ENCODE results near the gene KLF9. TPM values are rescaled to one million over a fixed set of nuclear protein-coding genes. Genes with fewer than 3 reads are reported as not detected.

The KLF9 gene
- total RNA-seq, 4 donors from 2014 or later: 19.1 to 146 (median 98.7) TPM

GRCh38 chr9:70409800-70410199 is 4.7 kb downstream of the KLF9 start:
- intact Hi-C loops (cut with DNase I; ENCODE audit: low total_unique reads): loop anchor here (5.0 kb wide), 1 partner anchor 193 kb away; no protein-coding TSS in a partner anchor
- Histone ChIP-seq H3K4me1 (peaks cover 0 to 5% of the 10 kb centered on the region in 2 donors), H3K27me3 (no peaks in the 10 kb centered on the region), H3K36me3 (no peaks in the 10 kb centered on the region), H3K4me3 (peak overlapping the region; percentile 72 to 97), H3K9me3 (no peaks in the 10 kb centered on the region), H3K27ac (peak overlapping the region; percentile 100)
- TF ChIP-seq POLR2A (IDR thresholded peaks at IDR 0.05) (no peak), CTCF (IDR thresholded peaks at IDR 0.05) (no peak)
- no peak for DNase-seq

DNA sequence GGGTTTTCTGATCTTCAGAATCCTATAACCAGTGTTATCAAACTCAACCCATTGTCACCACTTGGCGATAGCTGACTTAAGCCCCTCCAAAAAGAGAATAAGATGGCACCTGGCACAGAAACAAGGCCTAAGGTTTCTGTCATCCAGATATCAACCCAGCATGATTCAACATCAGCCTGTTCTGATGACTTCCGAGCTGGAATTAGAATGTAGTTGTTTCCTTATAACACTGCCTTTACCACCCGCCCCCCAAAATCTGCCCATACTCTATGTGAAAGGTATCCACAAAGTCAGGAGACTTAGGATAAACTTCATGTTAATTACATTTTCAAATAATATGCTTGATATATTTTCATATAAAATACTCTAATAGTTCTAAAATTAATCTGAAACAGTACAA is 5.2 kb downstream of the KLF9 start:
- H3K36me3 ChIP-seq: no peaks in the 10 kb centered on the region
- DNase-seq: no peak
- TF ChIP-seq CTCF (IDR thresholded peaks at IDR 0.05) (no peak), POLR2A (IDR thresholded peaks at IDR 0.05) (no peak)
- peak overlapping the region; percentile 72 to 97 for H3K4me3 ChIP-seq
- no peaks in the 10 kb centered on the region for H3K9me3 ChIP-seq
- peaks cover 1 to 5% of the 10 kb centered on the region in 2 donors for H3K4me1 ChIP-seq
- no peaks in the 10 kb centered on the region for H3K27me3 ChIP-seq
- intact Hi-C loops (cut with DNase I; ENCODE audit: low total_unique reads): no loop called here
- H3K27ac ChIP-seq: peak overlapping the region; percentile 100

GRCh38 chr9:70408393-70409040 is 5.9 kb downstream of the KLF9 start:
- TF ChIP-seq POLR2A (IDR thresholded peaks at IDR 0.05): no peak
- no peak for TF ChIP-seq CTCF (IDR thresholded peaks at IDR 0.05)
- intact Hi-C loops (cut with DNase I; ENCODE audit: low total_unique reads): no loop called here
- Histone ChIP-seq H3K27ac (peak overlapping the region; percentile 76 to 100), H3K4me1 (peaks cover 5 to 8% of the 10 kb centered on the region in 2 donors), H3K9me3 (no peaks in the 10 kb centered on the region), H3K27me3 (no peaks in the 10 kb centered on the region), H3K4me3 (peak overlapping the region in 1 of 2 donors; percentile 9), H3K36me3 (no peaks in the 10 kb centered on the region)
- peak in 1 of 2 donors; percentile 15 for DNase-seq

DNA sequence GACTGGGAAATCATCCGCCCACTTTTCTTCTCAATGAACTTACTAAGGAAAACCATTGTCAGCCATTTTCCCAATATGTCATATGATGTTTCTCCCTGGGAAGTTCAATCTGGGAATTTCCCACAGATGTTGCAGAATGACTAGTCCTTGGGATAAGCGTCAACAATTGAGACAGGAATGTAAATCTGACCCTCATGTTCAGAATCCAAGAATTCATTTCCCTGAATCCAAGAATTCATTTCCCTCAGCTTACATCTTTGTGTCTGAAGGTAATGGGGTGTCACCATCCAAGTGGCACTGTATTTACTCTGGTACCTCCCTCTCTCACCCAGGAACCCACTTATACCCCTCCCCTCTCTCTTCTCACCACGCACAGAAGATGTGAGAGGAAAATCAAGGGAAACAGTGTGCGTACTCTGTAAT is 7.4 kb downstream of the KLF9 start:
- Histone ChIP-seq H3K9me3 (no peaks in the 10 kb centered on the region), H3K4me3 (peak overlapping the region; percentile 15 to 20), H3K4me1 (peaks cover 5 to 14% of the 10 kb centered on the region in 2 donors), H3K27ac (peak overlapping the region; percentile 76 to 100), H3K27me3 (no peaks in the 10 kb centered on the region), H3K36me3 (no peaks in the 10 kb centered on the region)
- DNase-seq: peak in 1 of 2 donors; percentile 13
- TF ChIP-seq POLR2A (IDR thresholded peaks at IDR 0.05): no peak
- no peak for TF ChIP-seq CTCF (IDR thresholded peaks at IDR 0.05)
- intact Hi-C loops (cut with DNase I; ENCODE audit: low total_unique reads): no loop called here

GRCh38 chr9:70406434-70406862 is 8.0 kb downstream of the KLF9 start:
- H3K4me1 ChIP-seq: peaks cover 5 to 14% of the 10 kb centered on the region in 2 donors

More at GRCh38 chr9:70406434-70406862, 8.0 kb downstream of the KLF9 start:
- H3K36me3 ChIP-seq: no peaks in the 10 kb centered on the region
- H3K4me3 ChIP-seq: peak overlapping the region; percentile 15 to 20
- H3K27ac ChIP-seq: peak overlapping the region; percentile 76 to 100
- no peaks in the 10 kb centered on the region for H3K27me3 ChIP-seq
- TF ChIP-seq POLR2A (IDR thresholded peaks at IDR 0.05) (peak; percentile 11 to 24), CTCF (IDR thresholded peaks at IDR 0.05) (no peak)
- intact Hi-C loops (cut with DNase I; ENCODE audit: low total_unique reads): no loop called here
- DNase-seq: peak; percentile 57 to 76
- no peaks in the 10 kb centered on the region for H3K9me3 ChIP-seq
